Measurements from ENCODE around the gene DDO.

Gene DDO

GRCh38 chr6:110419028-110419739 lies 3.8 kb upstream of the DDO start:
- no peak for DNase-seq

DNA sequence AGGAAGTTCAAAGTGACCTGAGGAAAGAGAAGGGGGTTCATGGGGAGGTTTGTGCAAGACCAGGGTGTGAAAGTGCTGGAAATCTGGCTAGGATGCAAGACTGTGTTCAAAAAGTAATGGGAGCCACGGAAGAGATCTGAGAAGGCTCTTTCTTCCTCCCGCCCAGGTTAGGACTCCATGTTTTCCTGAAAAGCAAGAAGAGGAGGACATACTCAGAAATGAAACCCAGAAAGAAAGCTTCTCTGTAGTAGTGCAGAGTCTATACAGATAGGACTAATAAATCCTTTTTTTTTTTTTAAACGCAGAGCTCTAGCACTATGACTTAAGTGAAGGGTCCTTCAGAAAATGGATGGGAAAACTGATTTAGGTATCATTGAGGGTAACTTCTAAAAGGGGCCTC lies 3.2 kb upstream of the DDO start:
- DNase-seq: no peak

DNA sequence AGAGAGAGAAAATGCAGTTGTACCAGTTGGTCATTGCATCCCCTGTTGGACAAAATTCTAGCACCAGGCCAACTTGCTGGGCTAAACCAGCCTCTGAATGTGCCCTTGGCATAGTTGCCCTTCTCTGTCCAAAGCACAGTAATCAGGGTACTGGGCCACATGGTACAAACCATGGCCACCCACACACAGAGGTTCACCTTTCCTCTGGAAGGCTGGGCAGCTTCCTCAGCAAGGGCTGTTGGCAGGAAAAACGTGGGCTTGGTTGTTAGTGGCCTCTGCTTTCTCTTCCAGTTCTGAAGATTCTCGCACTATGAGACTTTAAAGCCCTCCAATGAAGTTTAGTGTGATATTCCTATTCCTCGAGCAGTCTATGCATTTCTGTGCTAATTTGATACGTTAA lies 706 bp downstream of the DDO start:
- no peak for DNase-seq

DNA sequence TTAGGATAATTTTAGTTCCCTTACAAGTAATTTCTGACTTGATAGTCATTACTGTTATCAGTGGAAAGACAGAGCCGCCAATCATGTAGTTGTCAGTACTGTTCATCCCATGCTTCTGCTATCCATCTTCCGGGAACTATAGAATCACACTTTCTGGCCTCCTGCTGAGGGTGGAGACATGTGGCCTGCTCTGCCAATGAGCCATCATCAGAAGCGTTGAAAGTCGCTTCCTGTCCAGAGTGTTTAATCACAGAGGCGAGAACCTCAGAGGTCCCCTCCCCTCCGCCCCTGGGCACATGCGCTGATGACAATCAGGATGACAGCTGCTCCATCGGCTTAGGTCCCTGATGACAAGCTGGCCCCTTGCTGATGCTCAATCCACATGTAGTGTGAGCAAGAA lies 3.0 kb downstream of the DDO start:
- DNase-seq: no peak

GRCh38 chr6:110410511-110410910 lies 4.9 kb downstream of the DDO start:
- DNase-seq: no peak

- no peak for DNase-seq
Measured at GRCh38 chr6:110409794-110410193, 5.6 kb downstream of the DDO start.

- DNase-seq: no peak
Measured at GRCh38 chr6:110408901-110409300, 6.5 kb downstream of the DDO start.

- no peak for DNase-seq
Measured at GRCh38 chr6:110404607-110405006, 10.8 kb downstream of the DDO start.

- DNase-seq: no peak
Measured at GRCh38 chr6:110401585-110402176, 13.7 kb downstream of the DDO start.

GRCh38 chr6:110400208-110400607 lies 15.2 kb downstream of the DDO start:
- DNase-seq: no peak

DNA sequence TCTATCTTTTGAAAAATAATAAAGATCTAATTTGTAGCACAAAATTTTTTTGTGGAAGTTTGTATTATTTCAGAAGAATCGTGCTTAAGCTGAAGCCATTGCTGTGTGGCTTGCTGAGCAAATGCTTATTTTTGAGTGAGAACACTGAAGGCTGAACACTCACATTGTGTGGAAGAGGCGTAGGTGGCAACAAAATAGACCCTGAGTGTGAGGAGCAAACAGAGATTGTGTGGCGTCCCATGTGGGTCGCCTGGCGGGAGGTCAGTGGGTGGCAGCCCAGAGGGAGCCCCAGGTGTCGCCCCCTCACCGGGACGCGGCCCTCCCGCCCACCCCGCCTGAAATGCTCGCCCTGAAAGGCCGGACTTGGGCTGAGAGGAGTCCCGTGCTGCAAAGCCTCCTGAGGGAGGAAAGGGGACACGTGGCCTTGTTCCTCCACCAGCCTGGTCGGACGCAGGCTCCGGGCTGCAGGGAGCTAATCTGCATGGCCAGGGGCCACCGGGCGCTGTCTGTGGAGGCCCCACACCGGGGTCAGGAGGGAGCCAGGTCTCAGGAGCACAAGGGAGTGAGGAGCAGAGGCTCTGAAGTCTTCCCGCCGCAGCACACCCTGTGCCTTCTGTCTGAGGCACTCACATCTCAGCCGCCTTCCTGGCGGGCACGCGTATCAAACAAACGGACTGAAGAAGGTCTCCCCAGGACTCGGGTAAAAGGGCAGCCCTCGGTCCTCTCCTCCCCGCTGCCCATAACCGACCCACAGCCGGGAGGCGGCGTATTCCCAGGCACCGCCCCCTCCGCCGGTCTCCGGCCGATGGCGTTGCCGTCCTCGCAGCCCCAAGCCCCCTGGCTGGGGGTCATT lies 15.9 kb downstream of the DDO start:
- DNase-seq: no peak

DNA sequence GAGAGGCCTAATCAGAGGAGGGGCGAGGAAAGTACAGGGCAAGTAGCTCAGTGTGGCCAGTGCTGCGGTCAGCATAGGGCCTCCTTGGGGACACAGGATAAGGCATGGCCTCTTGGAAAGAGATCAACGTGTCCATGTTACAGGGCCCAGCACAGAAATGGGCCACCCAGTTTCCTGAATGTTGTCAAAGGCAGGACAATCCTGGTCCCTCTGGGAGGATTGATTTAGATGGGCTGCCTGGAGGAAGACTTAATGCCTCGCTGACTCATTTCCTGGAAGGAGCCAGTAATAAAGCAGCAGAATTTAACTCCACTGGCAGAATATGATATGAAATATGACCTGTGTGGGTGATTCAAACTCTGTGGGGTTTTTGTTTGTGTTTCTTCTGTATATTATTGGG lies 16.6 kb downstream of the DDO start:
- no peak for DNase-seq

DNA sequence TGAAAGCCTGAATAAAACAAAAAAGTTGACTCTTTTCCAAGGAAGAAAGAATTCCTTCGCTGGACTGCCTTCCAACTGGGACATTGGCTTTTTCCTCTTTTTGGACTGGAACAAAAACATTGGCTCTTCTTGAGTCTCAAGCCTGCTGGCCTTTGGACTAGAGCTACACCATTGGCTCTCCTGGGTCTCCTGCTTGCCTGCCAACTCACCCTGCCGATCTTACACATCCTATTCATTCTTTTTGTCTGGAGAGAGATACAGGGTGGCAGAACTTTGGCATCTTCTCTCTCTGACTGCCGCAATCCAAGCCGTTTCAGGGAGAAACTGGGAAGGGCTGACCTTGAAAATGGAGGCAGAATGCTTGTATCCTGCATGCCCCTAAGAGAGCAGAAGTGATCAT lies 20.2 kb downstream of the DDO start:
- no peak for DNase-seq

- DNase-seq: no peak
Measured at GRCh38 chr6:110394409-110394808, 21.0 kb downstream of the DDO start.

DNA sequence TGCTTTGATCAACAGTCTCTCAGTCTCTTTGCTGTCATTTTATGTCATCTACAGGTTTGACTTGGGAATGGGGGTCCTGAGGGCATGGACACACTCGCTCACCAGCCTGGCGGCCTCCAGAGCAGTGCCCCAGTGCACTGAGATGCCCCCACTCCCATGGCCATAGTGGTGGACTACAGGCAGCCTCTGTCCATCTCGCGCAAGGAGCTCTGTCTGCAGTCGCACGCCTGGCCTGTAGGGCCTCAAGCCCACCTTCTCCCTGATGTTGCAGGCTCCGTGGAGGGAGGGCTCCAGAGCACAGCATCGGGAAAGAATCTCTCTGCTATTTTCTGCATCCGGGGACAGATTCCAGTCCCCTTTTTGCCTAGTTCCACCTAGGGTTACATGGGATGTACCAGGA lies 22.6 kb downstream of the DDO start:
- DNase-seq: no peak

DNA sequence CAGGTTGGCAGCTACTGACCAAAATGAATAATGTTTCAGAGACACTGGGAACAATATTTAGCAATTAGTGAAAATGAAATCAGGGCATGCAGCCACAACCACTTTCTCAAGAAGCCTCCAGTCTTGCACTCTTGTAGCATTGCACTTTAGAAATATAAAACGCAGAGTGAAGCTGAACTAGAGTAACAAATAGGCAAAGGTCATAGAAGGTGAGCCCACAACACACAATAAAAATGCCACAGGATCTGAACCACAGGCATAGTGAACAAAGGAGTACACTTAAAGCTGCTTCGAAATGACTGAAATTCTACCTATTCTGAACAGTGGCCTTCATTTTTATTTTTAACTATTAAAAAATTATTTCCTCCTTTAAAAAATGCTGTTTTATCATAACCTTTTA lies 25.0 kb downstream of the DDO start:
- no peak for DNase-seq

- no peak for DNase-seq
Measured at GRCh38 chr6:110389689-110390382, 25.5 kb downstream of the DDO start.

DNA sequence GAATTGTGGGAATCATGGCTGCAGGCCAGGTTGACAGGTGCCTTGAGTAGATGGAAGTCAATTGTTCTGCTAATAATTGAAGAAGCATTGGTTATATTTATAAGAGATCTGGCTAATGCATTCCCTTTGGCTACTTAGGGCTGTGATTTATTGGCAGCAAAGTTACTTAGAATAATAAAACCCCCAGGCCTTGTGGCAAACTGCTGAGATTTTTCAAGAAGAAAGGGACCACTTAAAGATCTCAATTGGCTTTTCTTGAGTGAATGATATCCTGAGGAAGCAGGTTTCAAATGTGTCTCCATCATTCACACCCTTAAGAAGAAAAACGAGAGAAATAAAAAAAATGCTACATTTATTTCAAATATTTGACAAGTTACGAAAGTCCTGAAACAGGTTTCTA lies 27.4 kb downstream of the DDO start:
- DNase-seq: no peak

- no peak for DNase-seq
Measured at GRCh38 chr6:110385458-110385863, 29.9 kb downstream of the DDO start.

DNA sequence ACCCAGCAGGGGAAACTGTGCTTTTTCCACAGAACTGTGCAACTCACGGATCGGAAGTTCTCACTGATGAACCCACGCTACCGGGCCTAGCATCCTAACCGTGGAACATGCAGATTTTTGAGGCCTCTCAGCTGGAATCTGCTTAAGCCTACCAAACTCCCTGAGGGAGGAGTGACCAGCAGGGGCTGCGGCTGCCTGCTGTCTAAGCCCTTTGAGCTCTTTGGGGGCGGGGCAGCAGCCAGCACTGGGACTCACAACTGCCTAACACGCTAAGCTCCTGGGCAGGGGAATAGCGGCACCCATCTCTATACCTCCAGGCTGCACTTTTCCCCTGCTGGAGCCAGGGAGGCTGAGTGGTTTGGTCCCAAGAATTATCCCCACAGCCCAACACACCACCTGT lies 36.8 kb downstream of the DDO start:
- DNase-seq: no peak

DNA sequence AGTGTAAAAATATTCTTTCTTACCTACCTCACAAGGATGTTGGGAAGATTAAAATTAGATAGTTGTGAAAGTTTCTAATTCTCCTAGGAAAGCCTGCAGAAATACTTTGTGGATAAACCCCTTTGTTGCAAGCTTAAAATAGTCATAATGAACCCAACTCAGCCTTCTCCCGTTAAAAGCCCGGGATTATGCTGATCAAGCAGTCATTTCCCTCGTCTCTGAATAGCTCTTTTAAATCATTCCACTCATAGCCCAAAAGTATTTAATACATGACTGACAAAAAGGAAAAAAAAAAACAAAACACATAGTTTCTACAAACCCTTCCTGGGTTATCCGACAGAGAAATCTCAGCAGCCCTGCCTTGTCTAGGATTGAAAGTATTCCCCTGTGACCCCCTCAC lies 46.3 kb downstream of the DDO start:
- no peak for DNase-seq

- no peak for DNase-seq
Measured at GRCh38 chr6:110368284-110368683, 47.1 kb downstream of the DDO start.

DNA sequence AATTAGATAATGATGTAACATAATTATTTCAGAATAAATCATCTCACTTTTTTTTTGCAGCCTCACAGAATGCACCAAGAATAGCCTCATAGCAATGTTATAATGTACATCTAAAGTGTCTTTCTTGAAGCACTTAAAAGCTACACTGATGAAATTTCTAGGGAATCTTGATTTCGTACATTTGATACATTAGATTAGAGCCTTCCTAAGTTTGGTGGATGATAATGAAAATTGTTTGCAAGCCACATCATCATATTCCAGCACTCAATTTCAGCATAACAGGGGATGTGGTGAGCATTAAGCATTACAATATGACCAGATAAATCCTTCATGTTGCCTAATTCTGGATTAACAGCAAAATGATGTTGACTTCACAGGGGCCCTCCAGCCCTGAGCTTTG lies 47.5 kb downstream of the DDO start:
- DNase-seq: no peak

GRCh38 chr6:110366975-110367374 lies 48.4 kb downstream of the DDO start:
- DNase-seq: no peak
